GM12875 (cell line): ENCODE data around the gene GIMAP8.

Experiments
- H3K4me3 ChIP-seq: one replicate; pipeline ENCODE4 v1.5.1; 2011; ENCODE audit warnings: low read depth, low read length, control low read depth
- CTCF ChIP-seq: IDR thresholded peaks from 2 replicates; pipeline ENCODE4 v1.5.1; 2011; ENCODE audit warnings: low read depth, mild to moderate bottlenecking, control low read depth, inconsistent platforms, low read length, moderate library complexity, borderline replicate concordance; ENCODE audit not compliant: insufficient read depth

GIMAP8 gene

GRCh38 chr7:150465414-150465813, 15.0 kb downstream of the GIMAP8 start:
- H3K4me3 ChIP-seq = no peak overlapping the region
- TF ChIP-seq CTCF = no peak

- TF ChIP-seq CTCF = no peak
- no peak overlapping the region for H3K4me3 ChIP-seq
Observed at GRCh38 chr7:150466477-150466876, 16.0 kb downstream of the GIMAP8 start.

- H3K4me3 ChIP-seq = no peak overlapping the region
- TF ChIP-seq CTCF = no peak
Observed at GRCh38 chr7:150468241-150468640, 17.8 kb downstream of the GIMAP8 start.

- H3K4me3 ChIP-seq = no peak overlapping the region
- TF ChIP-seq CTCF = no peak
Observed at GRCh38 chr7:150471886-150472285, 21.5 kb downstream of the GIMAP8 start.

GRCh38 chr7:150473902-150474301, 23.5 kb downstream of the GIMAP8 start:
- TF ChIP-seq CTCF = no peak
- H3K4me3 ChIP-seq = no peak overlapping the region

GRCh38 chr7:150476285-150476684, 25.9 kb downstream of the GIMAP8 start:
- no peak overlapping the region for H3K4me3 ChIP-seq
- no peak for TF ChIP-seq CTCF

- H3K4me3 ChIP-seq = no peak overlapping the region
- no peak for TF ChIP-seq CTCF
Observed at GRCh38 chr7:150476819-150477631, 26.6 kb downstream of the GIMAP8 start.
